Measurements from ENCODE around the gene KBTBD12. TPM values are rescaled to one million over a fixed set of nuclear protein-coding genes. Genes with fewer than 3 reads are reported as not detected.
A peak's percentile ranks its signal among the peaks of the same experiment; 100 is the strongest.

Gene KBTBD12
- total and polyA plus RNA-seq, 2 donors: 1.1 to 2.7 TPM

- no peak for DNase-seq (ENCODE audit: extremely low spot score)
- Histone ChIP-seq H3K36me3 (ENCODE audit: insufficient read depth) (no peaks in the 10 kb centered on the region), H3K27ac (ENCODE audit: low read depth) (no peak overlapping the region), H3K4me3 (ENCODE audit: low read depth, low read length) (no peak overlapping the region), H3K4me1 (ENCODE audit: insufficient read depth) (no peaks in the 10 kb centered on the region)
- 91% methylated on average over 2 of the region's 2 CpGs for WGBS
Measured at GRCh38 chr3:127949446-127950055, 34.5 kb downstream of the KBTBD12 start.

GRCh38 chr3:127951276-127951675 is 36.2 kb downstream of the KBTBD12 start:
- no peak for DNase-seq (ENCODE audit: extremely low spot score)
- 89% methylated on average over 1 of the region's 1 CpG for WGBS
- Histone ChIP-seq H3K4me3 (ENCODE audit: low read depth, low read length) (no peak overlapping the region), H3K4me1 (ENCODE audit: insufficient read depth) (no peaks in the 10 kb centered on the region), H3K27ac (ENCODE audit: low read depth) (no peak overlapping the region), H3K36me3 (ENCODE audit: insufficient read depth) (no peaks in the 10 kb centered on the region)

GRCh38 chr3:127953091-127954035 is 38.3 kb downstream of the KBTBD12 start:
- Histone ChIP-seq H3K4me3 (ENCODE audit: low read depth, low read length) (no peak overlapping the region), H3K36me3 (ENCODE audit: insufficient read depth) (no peaks in the 10 kb centered on the region), H3K4me1 (ENCODE audit: insufficient read depth) (no peaks in the 10 kb centered on the region), H3K27ac (ENCODE audit: low read depth) (no peak overlapping the region)
- no peak for DNase-seq (ENCODE audit: extremely low spot score)
- WGBS: 78% methylated on average over 6 of the region's 6 CpGs

GRCh38 chr3:127954640-127955039 is 39.6 kb downstream of the KBTBD12 start:
- 62% methylated on average over 6 of the region's 6 CpGs for WGBS

GRCh38 chr3:127955728-127956127 is 40.7 kb downstream of the KBTBD12 start:
- Histone ChIP-seq H3K27ac (ENCODE audit: low read depth) (no peak overlapping the region), H3K4me1 (ENCODE audit: insufficient read depth) (no peaks in the 10 kb centered on the region), H3K4me3 (ENCODE audit: low read depth, low read length) (no peak overlapping the region), H3K36me3 (ENCODE audit: insufficient read depth) (no peaks in the 10 kb centered on the region)
- no peak for DNase-seq (ENCODE audit: extremely low spot score)

More at GRCh38 chr3:127954640-127955039, 39.6 kb downstream of the KBTBD12 start:
- H3K36me3 ChIP-seq (ENCODE audit: insufficient read depth): no peaks in the 10 kb centered on the region
- DNase-seq (ENCODE audit: extremely low spot score): no peak
- H3K4me3 ChIP-seq (ENCODE audit: low read depth, low read length): no peak overlapping the region
- no peak overlapping the region for H3K27ac ChIP-seq (ENCODE audit: low read depth)
- no peaks in the 10 kb centered on the region for H3K4me1 ChIP-seq (ENCODE audit: insufficient read depth)

- H3K27ac ChIP-seq (ENCODE audit: low read depth): no peak overlapping the region
- no peaks in the 10 kb centered on the region for H3K4me1 ChIP-seq (ENCODE audit: insufficient read depth)
- H3K36me3 ChIP-seq (ENCODE audit: insufficient read depth): no peaks in the 10 kb centered on the region
- no peak for DNase-seq (ENCODE audit: extremely low spot score)
- no peak overlapping the region for H3K4me3 ChIP-seq (ENCODE audit: low read depth, low read length)
- 90% methylated on average over 1 of the region's 1 CpG for WGBS
Measured at GRCh38 chr3:127959041-127959440, 44.0 kb downstream of the KBTBD12 start.

GRCh38 chr3:127959873-127960272 is 44.8 kb downstream of the KBTBD12 start:
- Histone ChIP-seq H3K36me3 (ENCODE audit: insufficient read depth) (no peaks in the 10 kb centered on the region), H3K27ac (ENCODE audit: low read depth) (no peak overlapping the region), H3K4me3 (ENCODE audit: low read depth, low read length) (no peak overlapping the region), H3K4me1 (ENCODE audit: insufficient read depth) (no peaks in the 10 kb centered on the region)
- WGBS: 42% methylated on average over 4 of the region's 4 CpGs
- DNase-seq (ENCODE audit: extremely low spot score): no peak

- H3K27ac ChIP-seq (ENCODE audit: low read depth): no peak overlapping the region
- WGBS: 94% methylated on average over 4 of the region's 4 CpGs
- DNase-seq (ENCODE audit: extremely low spot score): no peak
- no peaks in the 10 kb centered on the region for H3K36me3 ChIP-seq (ENCODE audit: insufficient read depth)
- no peak overlapping the region for H3K4me3 ChIP-seq (ENCODE audit: low read depth, low read length)
- no peaks in the 10 kb centered on the region for H3K4me1 ChIP-seq (ENCODE audit: insufficient read depth)
Measured at GRCh38 chr3:127960421-127960965, 45.5 kb downstream of the KBTBD12 start.

- DNase-seq (ENCODE audit: extremely low spot score): no peak
- WGBS: 47% methylated on average over 5 of the region's 5 CpGs
- Histone ChIP-seq H3K27ac (ENCODE audit: low read depth) (no peak overlapping the region), H3K4me1 (ENCODE audit: insufficient read depth) (no peaks in the 10 kb centered on the region), H3K4me3 (ENCODE audit: low read depth, low read length) (no peak overlapping the region), H3K36me3 (ENCODE audit: insufficient read depth) (no peaks in the 10 kb centered on the region)
Measured at GRCh38 chr3:127961124-127961523, 46.1 kb downstream of the KBTBD12 start.

GRCh38 chr3:127961963-127962362 is 46.9 kb downstream of the KBTBD12 start:
- DNase-seq (ENCODE audit: extremely low spot score): no peak
- no peak overlapping the region for H3K4me3 ChIP-seq (ENCODE audit: low read depth, low read length)
- no peak overlapping the region for H3K27ac ChIP-seq (ENCODE audit: low read depth)
- H3K36me3 ChIP-seq (ENCODE audit: insufficient read depth): no peaks in the 10 kb centered on the region
- WGBS: 87% methylated on average over 4 of the region's 4 CpGs
- H3K4me1 ChIP-seq (ENCODE audit: insufficient read depth): no peaks in the 10 kb centered on the region

GRCh38 chr3:127962937-127963336 is 47.9 kb downstream of the KBTBD12 start:
- Histone ChIP-seq H3K4me3 (ENCODE audit: low read depth, low read length) (no peak overlapping the region), H3K36me3 (ENCODE audit: insufficient read depth) (no peaks in the 10 kb centered on the region), H3K27ac (ENCODE audit: low read depth) (no peak overlapping the region), H3K4me1 (ENCODE audit: insufficient read depth) (no peaks in the 10 kb centered on the region)
- DNase-seq (ENCODE audit: extremely low spot score): no peak
- 94% methylated on average over 5 of the region's 5 CpGs for WGBS

GRCh38 chr3:127964053-127964452 is 49.0 kb downstream of the KBTBD12 start:
- WGBS: 73% methylated on average over 4 of the region's 4 CpGs
- no peaks in the 10 kb centered on the region for H3K36me3 ChIP-seq (ENCODE audit: insufficient read depth)
- H3K4me1 ChIP-seq (ENCODE audit: insufficient read depth): no peaks in the 10 kb centered on the region
- DNase-seq (ENCODE audit: extremely low spot score): peak; percentile 33
- no peak overlapping the region for H3K4me3 ChIP-seq (ENCODE audit: low read depth, low read length)
- no peak overlapping the region for H3K27ac ChIP-seq (ENCODE audit: low read depth)

- 75% methylated on average over 3 of the region's 3 CpGs for WGBS
- DNase-seq (ENCODE audit: extremely low spot score): no peak
- no peak overlapping the region for H3K27ac ChIP-seq (ENCODE audit: low read depth)
- H3K4me1 ChIP-seq (ENCODE audit: insufficient read depth): no peaks in the 10 kb centered on the region
- H3K4me3 ChIP-seq (ENCODE audit: low read depth, low read length): no peak overlapping the region
- no peaks in the 10 kb centered on the region for H3K36me3 ChIP-seq (ENCODE audit: insufficient read depth)
Measured at GRCh38 chr3:127964816-127965215, 49.8 kb downstream of the KBTBD12 start.

GRCh38 chr3:127967316-127967715 is 52.3 kb downstream of the KBTBD12 start:
- no peaks in the 10 kb centered on the region for H3K36me3 ChIP-seq (ENCODE audit: insufficient read depth)
- 44% methylated on average over 1 of the region's 1 CpG for WGBS
- no peak overlapping the region for H3K27ac ChIP-seq (ENCODE audit: low read depth)
- H3K4me3 ChIP-seq (ENCODE audit: low read depth, low read length): no peak overlapping the region
- no peaks in the 10 kb centered on the region for H3K4me1 ChIP-seq (ENCODE audit: insufficient read depth)
- DNase-seq (ENCODE audit: extremely low spot score): no peak

All from urinary bladder (tissue), 4 donors.